H1 (cell line): ENCODE data around the gene SFMBT2. TPM values are rescaled to one million over a fixed set of nuclear protein-coding genes. Genes with fewer than 3 reads are reported as not detected.

ENCODE experiments used
- KDM5A ChIP-seq: fragments of 200-600 bp; IDR thresholded peaks from 2 replicates; pipeline ENCODE4 v1.7.1; 2012; ENCODE audit warnings: mild to moderate bottlenecking, low read length, inconsistent platforms, mixed read lengths
- TEAD4 ChIP-seq: IDR thresholded peaks from 2 replicates; pipeline ENCODE4 v1.6.1; 2012; ENCODE audit warnings: low read depth, low read length, inconsistent platforms, mixed read lengths
- polyA plus RNA-seq, 7 experiments: library from polyadenylated mRNA; depleted of rRNA in 3 of 7; stranded (reverse) in 5 of 7; unstranded in 2 of 7; fragments of >200 nt in 5 of 7; fragments of 200-250 nt in 2 of 7; gene quantifications; 1 replicate in 5 of 7; 2 replicates in 1 of 7; 4 replicates in 1 of 7; pipeline versions ENCODE4 v1.2.1 to v1.2.3, GENCODE V29; 2011 to 2013; ENCODE audit warnings: missing spikeins in 2 of 7, mixed read lengths in 2 of 7
- total RNA-seq: library from RNA; stranded (reverse); fragmentation: NEBNext Ultra II Directional; extraction: Animal tissue kit (Norgen Biotek cat#: 25700); gene quantifications from 2 replicates; pipeline ENCODE4 v1.2.1, GENCODE V29; 2021

SFMBT2 gene
- total and polyA plus RNA-seq, 2 of the 8 experiments (the other 6 are each of a cell fraction or from before 2014, with no cell fraction given) = 2.9 to 11.0 TPM

DNA sequence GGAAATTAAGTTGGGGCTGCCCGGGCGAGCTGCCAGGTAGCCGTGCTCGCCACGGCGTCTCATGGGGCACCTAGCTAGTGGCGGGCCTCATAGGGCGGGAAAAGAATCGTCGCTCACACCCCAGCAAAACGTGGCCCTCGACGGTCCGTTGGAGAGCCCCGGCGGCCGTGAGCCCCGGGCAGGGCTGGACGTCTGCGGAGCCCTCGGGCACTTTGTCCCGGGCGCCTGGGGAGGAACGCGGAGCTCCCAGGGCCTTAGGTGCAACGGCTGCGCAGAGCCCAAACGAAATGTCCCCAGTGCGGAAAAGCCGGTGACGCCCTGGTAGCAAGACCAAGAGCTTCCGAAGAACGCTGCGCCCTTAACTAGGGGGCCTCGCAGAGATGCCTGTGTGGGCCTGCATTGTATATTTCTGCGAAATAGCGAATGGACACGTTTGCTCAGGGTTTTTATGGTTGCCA lies 866 bp upstream of the SFMBT2 start (continued):
- TF ChIP-seq KDM5A (no peak), TEAD4 (no peak)
